Breast epithelium (tissue), 4 donors: ENCODE results near the gene CNKSR3. TPM values are rescaled to one million over a fixed set of nuclear protein-coding genes. Genes with fewer than 3 reads are reported as not detected.
A peak's percentile ranks its signal among the peaks of the same experiment; 100 is the strongest.
"Not testable (repeated sequence)": the region's sequence is repeated elsewhere in the genome, so short reads cannot be mapped to it uniquely, and the experiment has no call there.

Experiments
- DNase-seq, 2 donors: peaks; one replicate each; pipeline ENCODE4 v3.0.0-alpha.2; 2019; ENCODE audit warnings: low spot score in 2 of 2
- H3K27ac ChIP-seq, 2 donors: fragments of 200-600 bp; sonication (generic) in 1 of 2; one replicate each; pipeline ENCODE4 v1.5.1; 2016 to 2019; ENCODE audit warnings: mild to moderate bottlenecking in 1 of 2
- H3K27me3 ChIP-seq, 2 donors: fragments of 200-600 bp; sonication (generic) in 1 of 2; one replicate each; pipeline versions ENCODE4 v1.5.1 to v1.6.0; 2017 to 2019; ENCODE audit warnings: control low read depth in 1 of 2, mild to moderate bottlenecking in 1 of 2
- H3K36me3 ChIP-seq: fragments of 200-600 bp; one replicate; pipeline ENCODE4 v1.5.1; 2019
- H3K4me1 ChIP-seq, 2 donors: fragments of 200-600 bp; sonication (generic); one replicate each; pipeline ENCODE4 v1.5.1; 2016 to 2019; ENCODE audit warnings: control low read depth in 1 of 2
- H3K4me3 ChIP-seq, 3 donors: fragments of 200-600 bp; sonication (generic); 1 replicate in 2 of 3; 2 replicates in 1 of 3; pipeline ENCODE4 v1.5.1; 2016 to 2019; ENCODE audit warnings: mild to moderate bottlenecking in 3 of 3, moderate library complexity in 2 of 3
- H3K9me3 ChIP-seq, 2 donors: fragments of 200-600 bp; sonication (generic) in 1 of 2; one replicate each; pipeline ENCODE4 v1.5.1; 2016 to 2019; ENCODE audit warnings: control low read depth in 1 of 2
- POLR2A ChIP-seq: fragments of 450-650 bp; IDR thresholded peaks from one replicate; pipeline ENCODE4 v1.6.1; 2016; ENCODE audit warnings: antibody characterized with exemption, mild to moderate bottlenecking, moderate library complexity
- POLR2AphosphoS5 ChIP-seq, 3 donors: sonication (generic); formaldehyde crosslinking; IDR thresholded peaks; one replicate each; pipeline ENCODE4 v1.6.1; 2017; ENCODE audit warnings: antibody characterized with exemption in 3 of 3
- intact Hi-C: fragments of 100-400 bp; cut with DNase I; formaldehyde crosslinking; loops from one replicate; pipeline ENCODE4 v1.15.1; 2023; ENCODE audit warnings: low total_unique reads
- total RNA-seq, 3 donors: library from RNA; depleted of rRNA; stranded (reverse); fragments of >200 nt; gene quantifications; one replicate each; pipeline ENCODE4 v1.1.0, GENCODE V29; 2016
- TF ChIP-seq, protein P1 (sequence below), 3 donors: fragments of 450-650 bp; IDR thresholded peaks; one replicate each; pipeline ENCODE4 v1.5.1; 2016 to 2017; ENCODE audit warnings: antibody characterized with exemption in 3 of 3, mild to moderate bottlenecking in 3 of 3, moderate library complexity in 3 of 3

Gene CNKSR3
- total RNA-seq, 3 donors from 2014 or later: 2.1 to 8.6 (median 5.2) TPM

GRCh38 chr6:154550779-154551178 is 40.3 kb upstream of the CNKSR3 start:
- Histone ChIP-seq H3K27ac (no peak overlapping the region), H3K27me3 (no peaks in the 10 kb centered on the region), H3K36me3 (no peaks in the 10 kb centered on the region), H3K4me3 (no peak overlapping the region), H3K4me1 (no peaks in the 10 kb centered on the region), H3K9me3 (no peaks in the 10 kb centered on the region)
- DNase-seq: no peak
- TF ChIP-seq POLR2A (no peak), POLR2AphosphoS5 (IDR thresholded peaks at IDR 0.05) (no peak)
- TF ChIP-seq, protein P1, sequence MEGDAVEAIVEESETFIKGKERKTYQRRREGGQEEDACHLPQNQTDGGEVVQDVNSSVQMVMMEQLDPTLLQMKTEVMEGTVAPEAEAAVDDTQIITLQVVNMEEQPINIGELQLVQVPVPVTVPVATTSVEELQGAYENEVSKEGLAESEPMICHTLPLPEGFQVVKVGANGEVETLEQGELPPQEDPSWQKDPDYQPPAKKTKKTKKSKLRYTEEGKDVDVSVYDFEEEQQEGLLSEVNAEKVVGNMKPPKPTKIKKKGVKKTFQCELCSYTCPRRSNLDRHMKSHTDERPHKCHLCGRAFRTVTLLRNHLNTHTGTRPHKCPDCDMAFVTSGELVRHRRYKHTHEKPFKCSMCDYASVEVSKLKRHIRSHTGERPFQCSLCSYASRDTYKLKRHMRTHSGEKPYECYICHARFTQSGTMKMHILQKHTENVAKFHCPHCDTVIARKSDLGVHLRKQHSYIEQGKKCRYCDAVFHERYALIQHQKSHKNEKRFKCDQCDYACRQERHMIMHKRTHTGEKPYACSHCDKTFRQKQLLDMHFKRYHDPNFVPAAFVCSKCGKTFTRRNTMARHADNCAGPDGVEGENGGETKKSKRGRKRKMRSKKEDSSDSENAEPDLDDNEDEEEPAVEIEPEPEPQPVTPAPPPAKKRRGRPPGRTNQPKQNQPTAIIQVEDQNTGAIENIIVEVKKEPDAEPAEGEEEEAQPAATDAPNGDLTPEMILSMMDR (IDR thresholded peaks at IDR 0.05): no peak
- intact Hi-C loops: no loop called here

DNA sequence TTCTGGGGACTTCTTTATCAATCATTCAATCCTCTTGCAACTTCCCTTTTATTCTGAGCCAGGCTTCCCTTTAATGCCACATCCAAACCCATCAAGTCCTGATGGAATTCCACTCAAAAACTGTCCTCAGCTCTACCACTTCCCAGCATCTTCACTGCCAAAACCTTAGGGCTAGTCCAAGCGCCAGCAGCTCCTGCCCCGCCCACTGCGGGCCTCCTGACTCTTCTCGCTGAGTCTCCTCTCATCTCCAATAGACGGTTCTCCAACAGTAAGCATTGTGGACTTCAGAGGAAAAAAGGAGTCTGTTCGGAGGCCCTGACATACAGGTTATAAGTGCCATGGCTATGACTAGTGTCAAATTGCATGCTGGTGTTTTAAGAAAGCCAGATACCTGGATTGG is 38.7 kb upstream of the CNKSR3 start:
- Histone ChIP-seq H3K4me3 (no peak overlapping the region), H3K27ac (no peak overlapping the region), H3K9me3 (no peaks in the 10 kb centered on the region), H3K27me3 (no peaks in the 10 kb centered on the region), H3K36me3 (no peaks in the 10 kb centered on the region), H3K4me1 (no peaks in the 10 kb centered on the region)
- no peak for DNase-seq
- TF ChIP-seq POLR2A: no peak
- TF ChIP-seq POLR2AphosphoS5 (IDR thresholded peaks at IDR 0.05): no peak
- TF ChIP-seq, protein P1 (IDR thresholded peaks at IDR 0.05): no peak
- intact Hi-C loops: no loop called here

GRCh38 chr6:154548130-154548830 is 37.8 kb upstream of the CNKSR3 start:
- DNase-seq: peak in 1 of 2 donors; percentile 30

DNA sequence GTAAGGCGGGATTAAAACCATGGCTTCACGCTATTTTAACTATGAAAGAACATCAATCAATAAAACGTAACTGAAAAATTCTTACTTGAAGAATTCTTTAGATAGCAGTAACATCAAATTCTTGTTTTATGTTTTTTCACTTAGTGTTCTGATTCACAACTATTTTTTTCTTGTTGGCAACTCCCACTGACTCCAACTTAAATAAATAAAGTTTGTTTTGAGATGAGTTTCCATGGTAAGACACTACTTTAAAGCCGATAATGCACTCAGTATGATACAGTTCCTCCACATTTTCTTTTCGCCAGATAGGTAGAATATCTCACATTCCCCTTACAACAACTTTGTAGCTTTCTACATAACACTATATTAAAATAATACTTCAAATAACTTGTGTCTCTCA is 33.1 kb upstream of the CNKSR3 start:
- no peaks in the 10 kb centered on the region for H3K9me3 ChIP-seq
- H3K4me1 ChIP-seq: no peaks in the 10 kb centered on the region
- no peaks in the 10 kb centered on the region for H3K36me3 ChIP-seq
- no peak overlapping the region for H3K4me3 ChIP-seq
- no peak for TF ChIP-seq POLR2AphosphoS5 (IDR thresholded peaks at IDR 0.05)
- H3K27me3 ChIP-seq: no peaks in the 10 kb centered on the region
- no peak overlapping the region for H3K27ac ChIP-seq
- no peak for DNase-seq
- intact Hi-C loops: no loop called here

More at GRCh38 chr6:154548130-154548830, 37.8 kb upstream of the CNKSR3 start:
- peak overlapping the region; percentile 27 to 29 for H3K27ac ChIP-seq
- H3K36me3 ChIP-seq: no peaks in the 10 kb centered on the region
- TF ChIP-seq POLR2A (no peak), POLR2AphosphoS5 (IDR thresholded peaks at IDR 0.05) (no peak)
- TF ChIP-seq, protein P1 (IDR thresholded peaks at IDR 0.05): no peak
- H3K4me3 ChIP-seq: no peak overlapping the region
- H3K9me3 ChIP-seq: no peaks in the 10 kb centered on the region
- H3K27me3 ChIP-seq: no peaks in the 10 kb centered on the region
- no peaks in the 10 kb centered on the region for H3K4me1 ChIP-seq
- intact Hi-C loops: no loop called here

GRCh38 chr6:154542747-154543146 is 32.3 kb upstream of the CNKSR3 start:
- H3K27me3 ChIP-seq: no peaks in the 10 kb centered on the region
- H3K9me3 ChIP-seq: no peaks in the 10 kb centered on the region
- TF ChIP-seq, protein P1 (IDR thresholded peaks at IDR 0.05): no peak
- TF ChIP-seq POLR2A (no peak), POLR2AphosphoS5 (IDR thresholded peaks at IDR 0.05) (no peak)
- no peaks in the 10 kb centered on the region for H3K4me1 ChIP-seq
- DNase-seq: no peak
- H3K27ac ChIP-seq: no peak overlapping the region
- H3K36me3 ChIP-seq: no peaks in the 10 kb centered on the region
- H3K4me3 ChIP-seq: no peak overlapping the region
- intact Hi-C loops: no loop called here

DNA sequence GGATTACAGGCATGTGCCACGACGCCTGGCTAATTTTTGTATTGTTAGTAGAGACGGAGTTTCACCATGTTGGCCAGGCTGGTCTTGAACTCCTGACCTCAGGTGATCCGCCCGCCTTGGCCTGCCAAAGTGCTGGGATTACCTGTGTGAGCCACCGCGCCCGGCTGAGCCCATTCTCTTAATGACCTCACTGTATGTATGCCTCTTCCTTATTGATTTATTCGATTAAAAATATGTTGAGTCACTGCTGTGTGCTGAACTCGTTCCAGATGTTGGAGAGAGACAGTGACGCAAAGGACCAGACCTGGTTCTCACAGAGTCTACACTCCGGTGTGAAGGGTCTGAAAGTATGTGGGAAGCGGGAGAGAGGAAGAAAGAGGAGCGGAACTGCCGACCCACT is 31.4 kb upstream of the CNKSR3 start:
- H3K36me3 ChIP-seq, intact Hi-C loops, H3K4me3 ChIP-seq, H3K4me1 ChIP-seq, H3K9me3 ChIP-seq, H3K27ac ChIP-seq, DNase-seq, H3K27me3 ChIP-seq: not testable (repeated sequence)
